ENCODE data around the gene OLAH. TPM values are rescaled to one million over a fixed set of nuclear protein-coding genes. Genes with fewer than 3 reads are reported as not detected.

Gene OLAH
- polyA plus RNA-seq, 1 donor (not counting 4 experiments of a cell fraction or from before 2014, with no cell fraction given): 0.54 TPM

- H3K4me1 ChIP-seq (ENCODE audit: control insufficient read depth, extremely low read depth, insufficient read depth, low read length): peaks cover 5% of the 10 kb centered on the region
- no peaks in the 10 kb centered on the region for H3K79me2 ChIP-seq (ENCODE audit: control insufficient read depth, insufficient read depth, low read length)
- H3K9me1 ChIP-seq (ENCODE audit: control insufficient read depth, extremely low read depth, insufficient read depth, low read length): no peaks in the 10 kb centered on the region
- H3K4me2 ChIP-seq (ENCODE audit: control insufficient read depth, extremely low read depth, insufficient read depth, low read depth, low read length): no peak overlapping the region
- no peaks in the 10 kb centered on the region for H3K27me3 ChIP-seq (ENCODE audit: control insufficient read depth, extremely low read depth, insufficient read depth, low read length)
- no peak for FAIRE-seq
- H3K9ac ChIP-seq (ENCODE audit: control insufficient read depth, extremely low read depth, insufficient read depth, low read length): no peak overlapping the region
- dilution Hi-C loops (cut with MboI; ENCODE audit: extremely low pct_ligation_motif_present, low sequenced_read_pairs): no loop called here
- H3K4me3 ChIP-seq (ENCODE audit: control insufficient read depth in 2 of 3, extremely low read depth in 1 of 3, insufficient read depth in 2 of 3, low read depth in 1 of 3, low read length in 3 of 3): no peak overlapping the region
- no peaks in the 10 kb centered on the region for H3K36me3 ChIP-seq (ENCODE audit: control insufficient read depth in 2 of 2, extremely low read depth in 1 of 2, insufficient read depth in 2 of 2, low read length in 2 of 2)
- no peak for DNase-seq (ENCODE audit: low read depth, low spot score)
- no peak for TF ChIP-seq EZH2 (IDR thresholded peaks at IDR 0.05; ENCODE audit: low read length)
- no peak for TF ChIP-seq CTCF (optimal IDR thresholded peaks at IDR 0.05 in 1 of 3, IDR thresholded peaks at IDR 0.05 in 1 of 3, conservative IDR thresholded peaks at IDR 0.05 in 1 of 3; ENCODE audit: extremely low read depth in 1 of 3, insufficient read depth in 2 of 3, low read length in 3 of 3)
- no peaks in the 10 kb centered on the region for H4K20me1 ChIP-seq (ENCODE audit: control insufficient read depth, extremely low read depth, insufficient read depth, low read length)
- no peaks in the 10 kb centered on the region for H3K9me3 ChIP-seq (ENCODE audit: control insufficient read depth, low read depth, low read length)
- no peak overlapping the region for H2AFZ ChIP-seq (ENCODE audit: control insufficient read depth, low read length)
- H3K27ac ChIP-seq (ENCODE audit: control insufficient read depth, insufficient read depth, low read length): no peak overlapping the region
Measured at GRCh38 chr10:15046626-15047025, 2.9 kb downstream of the OLAH start.

- Histone ChIP-seq H4K20me1 (ENCODE audit: control insufficient read depth, extremely low read depth, insufficient read depth, low read length) (no peaks in the 10 kb centered on the region), H3K9me1 (ENCODE audit: control insufficient read depth, extremely low read depth, insufficient read depth, low read length) (no peaks in the 10 kb centered on the region), H3K4me3 (ENCODE audit: control insufficient read depth in 2 of 3, extremely low read depth in 1 of 3, insufficient read depth in 2 of 3, low read depth in 1 of 3, low read length in 3 of 3) (no peak overlapping the region), H3K79me2 (ENCODE audit: control insufficient read depth, insufficient read depth, low read length) (no peaks in the 10 kb centered on the region), H3K9ac (ENCODE audit: control insufficient read depth, extremely low read depth, insufficient read depth, low read length) (no peak overlapping the region), H3K36me3 (ENCODE audit: control insufficient read depth in 2 of 2, extremely low read depth in 1 of 2, insufficient read depth in 2 of 2, low read length in 2 of 2) (no peaks in the 10 kb centered on the region), H3K27me3 (ENCODE audit: control insufficient read depth, extremely low read depth, insufficient read depth, low read length) (no peaks in the 10 kb centered on the region), H3K4me1 (ENCODE audit: control insufficient read depth, extremely low read depth, insufficient read depth, low read length) (peaks cover 5% of the 10 kb centered on the region), H3K27ac (ENCODE audit: control insufficient read depth, insufficient read depth, low read length) (no peak overlapping the region), H3K9me3 (ENCODE audit: control insufficient read depth, low read depth, low read length) (no peaks in the 10 kb centered on the region), H2AFZ (ENCODE audit: control insufficient read depth, low read length) (no peak overlapping the region), H3K4me2 (ENCODE audit: control insufficient read depth, extremely low read depth, insufficient read depth, low read depth, low read length) (no peak overlapping the region)
- no peak for DNase-seq (ENCODE audit: low read depth, low spot score)
- dilution Hi-C loops (cut with MboI; ENCODE audit: extremely low pct_ligation_motif_present, low sequenced_read_pairs): no loop called here
- TF ChIP-seq CTCF (optimal IDR thresholded peaks at IDR 0.05 in 1 of 3, IDR thresholded peaks at IDR 0.05 in 1 of 3, conservative IDR thresholded peaks at IDR 0.05 in 1 of 3; ENCODE audit: extremely low read depth in 1 of 3, insufficient read depth in 2 of 3, low read length in 3 of 3) (no peak), EZH2 (IDR thresholded peaks at IDR 0.05; ENCODE audit: low read length) (no peak)
- FAIRE-seq: no peak
Measured at GRCh38 chr10:15049533-15049932, 5.8 kb downstream of the OLAH start.

All from keratinocyte (primary cell).